HG02610 (cell line): ENCODE data around the gene ZNF213.
"Not testable (repeated sequence)": the region's sequence is repeated elsewhere in the genome, so short reads cannot be mapped to it uniquely, and the experiment has no call there.

Experiments used
- ATAC-seq: cut with Tn5 transposase; IDR thresholded peaks from one replicate; pipeline ENCODE4 v1.9.1; 2021; ENCODE audit warnings: mild to moderate bottlenecking, moderate library complexity; ENCODE audit not compliant: unreplicated experiment

Gene ZNF213

GRCh38 chr16:3168729-3169128, 33.9 kb downstream of the ZNF213 start:
- not testable (repeated sequence) for ATAC-seq

GRCh38 chr16:3170440-3171180, 35.8 kb downstream of the ZNF213 start:
- ATAC-seq = no peak

GRCh38 chr16:3171181-3171854, 36.5 kb downstream of the ZNF213 start:
- no peak for ATAC-seq

GRCh38 chr16:3171855-3172593, 37.2 kb downstream of the ZNF213 start:
- no peak for ATAC-seq

GRCh38 chr16:3173892-3174617, 39.2 kb downstream of the ZNF213 start:
- peak; percentile 38 for ATAC-seq

- no peak for ATAC-seq
Measured at GRCh38 chr16:3174618-3175148, 39.9 kb downstream of the ZNF213 start.

- ATAC-seq = no peak
Measured at GRCh38 chr16:3175157-3176093, 40.6 kb downstream of the ZNF213 start.

- no peak for ATAC-seq
Measured at GRCh38 chr16:3179651-3180050, 44.8 kb downstream of the ZNF213 start.

- no peak for ATAC-seq
Measured at GRCh38 chr16:3180445-3180878, 45.6 kb downstream of the ZNF213 start.

- ATAC-seq = not testable (repeated sequence)
Measured at GRCh38 chr16:3182293-3182607, 47.4 kb downstream of the ZNF213 start.

- ATAC-seq = no peak
Measured at GRCh38 chr16:3182608-3183444, 48.0 kb downstream of the ZNF213 start.

- ATAC-seq = no peak
Measured at GRCh38 chr16:3183445-3184139, 48.8 kb downstream of the ZNF213 start.

GRCh38 chr16:3186946-3187690, 52.3 kb downstream of the ZNF213 start:
- no peak for ATAC-seq

GRCh38 chr16:3187798-3188674, 53.2 kb downstream of the ZNF213 start, which contains the start of gene OR1F1:
Gene OR1F1 (plus strand): TSS chr16:3188204.
- no peak for ATAC-seq

GRCh38 chr16:3188675-3188924, 53.8 kb downstream of the ZNF213 start:
- no peak for ATAC-seq

GRCh38 chr16:3188925-3189825, 54.3 kb downstream of the ZNF213 start:
- ATAC-seq = no peak
